G401 (cell line): ENCODE results near the gene FRS3. TPM values are rescaled to one million over a fixed set of nuclear protein-coding genes. Genes with fewer than 3 reads are reported as not detected.
A peak's percentile ranks its signal among the peaks of the same experiment; 100 is the strongest.
"Not testable (repeated sequence)": the region's sequence is repeated elsewhere in the genome, so short reads cannot be mapped to it uniquely, and the experiment has no call there.

Source experiments
- DNase-seq: peaks from one replicate; pipeline ENCODE4 v3.0.0-alpha.2; 2015; ENCODE audit warnings: low spot score
- in situ Hi-C: cut with HindIII; loops from 2 replicates; pipeline ENCODE4 v1.10.0; 2016; ENCODE audit warnings: low sequenced_read_pairs, mixed read lengths
- total RNA-seq: library from RNA; depleted of rRNA; stranded (reverse); fragments of >200 nt; shearing (Covaris generic); gene quantifications from 2 replicates; pipeline ENCODE4 v1.2.3, GENCODE V29; 2014; rRNA removed

FRS3 gene
- 1.7 and 3.3 TPM in 2 replicates for total RNA-seq

- in situ Hi-C loops: loop anchor here (25.0 kb wide), 1 partner anchor 257 kb away; no protein-coding TSS in a partner anchor
- DNase-seq: peak; percentile 98
Measured at GRCh38 chr6:41779788-41780550, at the start of gene FRS3. TSS of gene FRS3 (minus strand) at chr6:41779900. CDS start at chr6:41776987, 2,913 bp downstream.

GRCh38 chr6:41826343-41827022 is 46.8 kb upstream of the FRS3 start:
- no peak for DNase-seq
- in situ Hi-C loops: no loop called here

- in situ Hi-C loops: no loop called here
- no peak for DNase-seq
Measured at GRCh38 chr6:41824571-41825569, 45.2 kb upstream of the FRS3 start.

- no peak for DNase-seq
- in situ Hi-C loops: no loop called here
Measured at GRCh38 chr6:41823178-41823577, 43.5 kb upstream of the FRS3 start.

GRCh38 chr6:41822021-41822420 is 42.3 kb upstream of the FRS3 start:
- no peak for DNase-seq
- in situ Hi-C loops: no loop called here

GRCh38 chr6:41821266-41821665 is 41.6 kb upstream of the FRS3 start:
- in situ Hi-C loops: no loop called here

GRCh38 chr6:41818271-41819054 is 38.8 kb upstream of the FRS3 start:
- DNase-seq: no peak
- in situ Hi-C loops: no loop called here

More at GRCh38 chr6:41821266-41821665, 41.6 kb upstream of the FRS3 start:
- no peak for DNase-seq

- in situ Hi-C loops: no loop called here
- DNase-seq: no peak
Measured at GRCh38 chr6:41815587-41815986, 35.9 kb upstream of the FRS3 start.

- DNase-seq: no peak
- in situ Hi-C loops: no loop called here
Measured at GRCh38 chr6:41814629-41815028, 34.9 kb upstream of the FRS3 start.

GRCh38 chr6:41813956-41814355 is 34.3 kb upstream of the FRS3 start:
- no peak for DNase-seq
- in situ Hi-C loops: no loop called here

- in situ Hi-C loops: no loop called here
- no peak for DNase-seq
Measured at GRCh38 chr6:41813469-41813868, 33.8 kb upstream of the FRS3 start.

GRCh38 chr6:41811946-41812345 is 32.2 kb upstream of the FRS3 start:
- DNase-seq, in situ Hi-C loops: not testable (repeated sequence)

GRCh38 chr6:41811095-41811494 is 31.4 kb upstream of the FRS3 start:
- in situ Hi-C loops: no loop called here
- DNase-seq: no peak

- in situ Hi-C loops: no loop called here
- no peak for DNase-seq
Measured at GRCh38 chr6:41805830-41806774, 26.4 kb upstream of the FRS3 start.

GRCh38 chr6:41801380-41801779 is 21.7 kb upstream of the FRS3 start:
- in situ Hi-C loops: no loop called here
- DNase-seq: no peak

- in situ Hi-C loops: loop anchor here (25.0 kb wide), 1 partner anchor 238 kb away; no protein-coding TSS in a partner anchor
- DNase-seq: no peak
Measured at GRCh38 chr6:41799559-41799911, 19.8 kb upstream of the FRS3 start.

- in situ Hi-C loops: loop anchor here (25.0 kb wide), 1 partner anchor 238 kb away; no protein-coding TSS in a partner anchor
- DNase-seq: no peak
Measured at GRCh38 chr6:41798901-41799558, 19.3 kb upstream of the FRS3 start.
